ENCODE data around the gene TEAD2. TPM values are rescaled to one million over a fixed set of nuclear protein-coding genes. Genes with fewer than 3 reads are reported as not detected.
A peak's percentile ranks its signal among the peaks of the same experiment; 100 is the strongest.

Gene TEAD2
- total RNA-seq, 1 experiment from 2014 or later, result 155 TPM

- DNase-seq, result no peak
- H3K27me3 ChIP-seq (ENCODE audit: control insufficient read depth, insufficient read depth, low read length), result no peaks in the 10 kb centered on the region
- H3K4me3 ChIP-seq (ENCODE audit: insufficient read depth, low read depth, low read length), result no peak overlapping the region
- peaks cover 55% of the 10 kb centered on the region for H3K36me3 ChIP-seq (replicated peaks; ENCODE audit: control insufficient read depth, insufficient read depth, low read length)
Measured at GRCh38 chr19:49344505-49345423, 17.5 kb downstream of the TEAD2 start.

GRCh38 chr19:49343123-49343522 is 19.1 kb downstream of the TEAD2 start:
- DNase-seq, result no peak
- Histone ChIP-seq H3K4me3 (ENCODE audit: insufficient read depth, low read depth, low read length) (no peak overlapping the region), H3K36me3 (replicated peaks; ENCODE audit: control insufficient read depth, insufficient read depth, low read length) (peaks cover 47% of the 10 kb centered on the region), H3K27me3 (ENCODE audit: control insufficient read depth, insufficient read depth, low read length) (peaks cover 5% of the 10 kb centered on the region)

- H3K4me3 ChIP-seq (ENCODE audit: insufficient read depth, low read depth, low read length), result no peak overlapping the region
- H3K36me3 ChIP-seq (replicated peaks; ENCODE audit: control insufficient read depth, insufficient read depth, low read length), result peaks cover 42% of the 10 kb centered on the region
- H3K27me3 ChIP-seq (ENCODE audit: control insufficient read depth, insufficient read depth, low read length), result peaks cover 13% of the 10 kb centered on the region
- DNase-seq, result no peak
Measured at GRCh38 chr19:49342291-49342721, 19.9 kb downstream of the TEAD2 start.

- Histone ChIP-seq H3K27me3 (ENCODE audit: control insufficient read depth, insufficient read depth, low read length) (peaks cover 23% of the 10 kb centered on the region), H3K36me3 (replicated peaks; ENCODE audit: control insufficient read depth, insufficient read depth, low read length) (peaks cover 34% of the 10 kb centered on the region), H3K4me3 (ENCODE audit: insufficient read depth, low read depth, low read length) (no peak overlapping the region)
- no peak for DNase-seq
Measured at GRCh38 chr19:49340865-49341718, 21.1 kb downstream of the TEAD2 start.

- DNase-seq, result peak; percentile 89
- peaks cover 23% of the 10 kb centered on the region for H3K27me3 ChIP-seq (ENCODE audit: control insufficient read depth, insufficient read depth, low read length)
- peaks cover 32% of the 10 kb centered on the region for H3K36me3 ChIP-seq (replicated peaks; ENCODE audit: control insufficient read depth, insufficient read depth, low read length)
- H3K4me3 ChIP-seq (ENCODE audit: insufficient read depth, low read depth, low read length), result peak overlapping the region; percentile 33
Measured at GRCh38 chr19:49340069-49340864, 21.9 kb downstream of the TEAD2 start.

- peaks cover 23% of the 10 kb centered on the region for H3K27me3 ChIP-seq (ENCODE audit: control insufficient read depth, insufficient read depth, low read length)
- peak overlapping the region; percentile 51 for H3K4me3 ChIP-seq (ENCODE audit: insufficient read depth, low read depth, low read length)
- DNase-seq, result peak; percentile 99
- H3K36me3 ChIP-seq (replicated peaks; ENCODE audit: control insufficient read depth, insufficient read depth, low read length), result peaks cover 24% of the 10 kb centered on the region
Measured at GRCh38 chr19:49339301-49340068, 22.7 kb downstream of the TEAD2 start.

GRCh38 chr19:49338691-49339300 is 23.4 kb downstream of the TEAD2 start:
- Histone ChIP-seq H3K36me3 (replicated peaks; ENCODE audit: control insufficient read depth, insufficient read depth, low read length) (peaks cover 20% of the 10 kb centered on the region), H3K27me3 (ENCODE audit: control insufficient read depth, insufficient read depth, low read length) (peaks cover 23% of the 10 kb centered on the region), H3K4me3 (ENCODE audit: insufficient read depth, low read depth, low read length) (peak overlapping the region; percentile 51)
- peak; percentile 99 for DNase-seq

- peak; percentile 89 for DNase-seq
- peaks cover 23% of the 10 kb centered on the region for H3K27me3 ChIP-seq (ENCODE audit: control insufficient read depth, insufficient read depth, low read length)
- H3K4me3 ChIP-seq (ENCODE audit: insufficient read depth, low read depth, low read length), result peak overlapping the region; percentile 34
- H3K36me3 ChIP-seq (replicated peaks; ENCODE audit: control insufficient read depth, insufficient read depth, low read length), result peaks cover 19% of the 10 kb centered on the region
Measured at GRCh38 chr19:49338023-49338677, 24.1 kb downstream of the TEAD2 start.

- no peak for DNase-seq
- Histone ChIP-seq H3K27me3 (ENCODE audit: control insufficient read depth, insufficient read depth, low read length) (peaks cover 23% of the 10 kb centered on the region), H3K36me3 (replicated peaks; ENCODE audit: control insufficient read depth, insufficient read depth, low read length) (peaks cover 12% of the 10 kb centered on the region), H3K4me3 (ENCODE audit: insufficient read depth, low read depth, low read length) (peak overlapping the region; percentile 34)
Measured at GRCh38 chr19:49337267-49338022, 24.8 kb downstream of the TEAD2 start.

- H3K27me3 ChIP-seq (ENCODE audit: control insufficient read depth, insufficient read depth, low read length), result peaks cover 23% of the 10 kb centered on the region
- peaks cover 8% of the 10 kb centered on the region for H3K36me3 ChIP-seq (replicated peaks; ENCODE audit: control insufficient read depth, insufficient read depth, low read length)
- DNase-seq, result no peak
- no peak overlapping the region for H3K4me3 ChIP-seq (ENCODE audit: insufficient read depth, low read depth, low read length)
Measured at GRCh38 chr19:49336482-49337266, 25.5 kb downstream of the TEAD2 start.

GRCh38 chr19:49335784-49336481 is 26.3 kb downstream of the TEAD2 start:
- DNase-seq, result no peak
- Histone ChIP-seq H3K27me3 (ENCODE audit: control insufficient read depth, insufficient read depth, low read length) (peaks cover 23% of the 10 kb centered on the region), H3K36me3 (replicated peaks; ENCODE audit: control insufficient read depth, insufficient read depth, low read length) (peaks cover 2% of the 10 kb centered on the region), H3K4me3 (ENCODE audit: insufficient read depth, low read depth, low read length) (no peak overlapping the region)
